SH-SY5Y (cell line): ENCODE data around the gene CCDC13.

Experiments used
- GATA2 ChIP-seq: IDR thresholded peaks from 2 replicates; pipeline ENCODE4 v1.6.1; 2011; ENCODE audit warnings: mild to moderate bottlenecking, low read depth, low read length
- GATA3 ChIP-seq: IDR thresholded peaks from 2 replicates; pipeline ENCODE4 v1.6.1; 2011; ENCODE audit warnings: low read depth, mild to moderate bottlenecking, low read length, moderate library complexity

- TF ChIP-seq GATA2 (no peak), GATA3 (no peak)
Observed at GRCh38 chr3:42731476-42732195, 41.4 kb downstream of the CCDC13 start.
